NB4 (cell line): ENCODE results near the gene MSRB3.

Experiments used
- DNase-seq: peaks from one replicate; pipeline ENCODE4 v3.0.0; 2010; ENCODE audit warnings: low read depth
- H3K4me3 ChIP-seq: one replicate; pipeline ENCODE4 v1.5.1; 2011; ENCODE audit warnings: mild to moderate bottlenecking, low read depth, low read length, moderate library complexity
- CTCF ChIP-seq: IDR thresholded peaks from one replicate; pipeline ENCODE4 v1.5.1; 2012; ENCODE audit warnings: low read depth, low read length
- MAX ChIP-seq: IDR thresholded peaks from 2 replicates; pipeline ENCODE4 v1.6.1; 2011; ENCODE audit warnings: low read depth, low read length
- MYC ChIP-seq: IDR thresholded peaks from 2 replicates; pipeline ENCODE4 v1.6.1; 2011; ENCODE audit warnings: low read depth, low read length
- POLR2A ChIP-seq: IDR thresholded peaks from 2 replicates; pipeline ENCODE4 v1.6.1; 2011; ENCODE audit warnings: mild to moderate bottlenecking; ENCODE audit not compliant: insufficient read length; ENCODE audit errors: extremely low read depth

The MSRB3 gene

GRCh38 chr12:65408441-65408840 lies 130.0 kb downstream of the MSRB3 start:
- DNase-seq, result no peak
- TF ChIP-seq MYC, result no peak
- H3K4me3 ChIP-seq, result no peak overlapping the region

GRCh38 chr12:65409726-65410125 lies 131.2 kb downstream of the MSRB3 start:
- no peak overlapping the region for H3K4me3 ChIP-seq
- no peak for DNase-seq
- TF ChIP-seq CTCF, result no peak
- TF ChIP-seq POLR2A, result no peak
- TF ChIP-seq MAX, result no peak
- TF ChIP-seq MYC, result no peak

- H3K4me3 ChIP-seq, result no peak overlapping the region
- DNase-seq, result no peak
- TF ChIP-seq CTCF (no peak), MAX (no peak), POLR2A (no peak), MYC (no peak)
Observed at GRCh38 chr12:65411171-65411570, 132.7 kb downstream of the MSRB3 start.

- no peak overlapping the region for H3K4me3 ChIP-seq
- TF ChIP-seq MYC, result no peak
- TF ChIP-seq CTCF, result no peak
- TF ChIP-seq MAX, result no peak
- no peak for TF ChIP-seq POLR2A
- DNase-seq, result no peak
Observed at GRCh38 chr12:65414526-65414925, 136.0 kb downstream of the MSRB3 start.

GRCh38 chr12:65415826-65416225 lies 137.3 kb downstream of the MSRB3 start:
- DNase-seq, result no peak
- TF ChIP-seq CTCF (no peak), MYC (no peak), POLR2A (no peak), MAX (no peak)
- no peak overlapping the region for H3K4me3 ChIP-seq

- peak; percentile 4 for DNase-seq
- no peak overlapping the region for H3K4me3 ChIP-seq
- TF ChIP-seq CTCF (no peak), MAX (no peak), POLR2A (no peak), MYC (no peak)
Observed at GRCh38 chr12:65419284-65420072, 141.0 kb downstream of the MSRB3 start.
